ENCODE data around the gene CDYL. TPM values are rescaled to one million over a fixed set of nuclear protein-coding genes. Genes with fewer than 3 reads are reported as not detected.

Gene CDYL
- total RNA-seq, 1 experiment from 2014 or later = 60.8 TPM

- ChIA-PET CTCF (no interaction called here), POLR2A (ENCODE audit: unreplicated experiment) (no interaction called here)
- H4K20me1 ChIP-seq (ENCODE audit: insufficient read depth) = no peaks in the 10 kb centered on the region
These were observed 221.7 kb downstream of the CDYL start for GRCh38 chr6:4997862-4998261.

GRCh38 chr6:4999586-4999985 lies 223.4 kb downstream of the CDYL start:
- POLR2A ChIA-PET (ENCODE audit: unreplicated experiment) = no interaction called here
- Histone ChIP-seq H4K20me1 (ENCODE audit: insufficient read depth) (no peaks in the 10 kb centered on the region), H2AFZ (no peak overlapping the region), H3K27ac (no peak overlapping the region), H3K36me3 (ENCODE audit: low read depth) (no peaks in the 10 kb centered on the region), H3K27me3 (ENCODE audit: insufficient read depth, low read depth) (no peaks in the 10 kb centered on the region), H3K4me1 (replicated peaks; ENCODE audit: insufficient read depth) (no peaks in the 10 kb centered on the region), H3F3A (ENCODE audit: insufficient read depth, low read depth) (no peaks in the 10 kb centered on the region), H3K9me3 (ENCODE audit: insufficient read depth, low read depth) (no peaks in the 10 kb centered on the region), H3K4me3 (no peak overlapping the region), H3K4me2 (no peak overlapping the region), H3K79me2 (ENCODE audit: low read depth) (no peaks in the 10 kb centered on the region), H3K9me2 (ENCODE audit: insufficient read depth) (no peaks in the 10 kb centered on the region)
- CTCF ChIA-PET = interaction anchor here (0.6 kb wide), 1 partner anchor 847 kb away, joined by 4 read pairs; no protein-coding TSS in a partner anchor
- no peak for DNase-seq
- intact Hi-C loops (cut with micrococcal nuclease; ENCODE audit: unreplicated experiment) = no loop called here
- no TSS peak for BruUV-seq (replicated peaks)
- TF ChIP-seq, protein P1, sequence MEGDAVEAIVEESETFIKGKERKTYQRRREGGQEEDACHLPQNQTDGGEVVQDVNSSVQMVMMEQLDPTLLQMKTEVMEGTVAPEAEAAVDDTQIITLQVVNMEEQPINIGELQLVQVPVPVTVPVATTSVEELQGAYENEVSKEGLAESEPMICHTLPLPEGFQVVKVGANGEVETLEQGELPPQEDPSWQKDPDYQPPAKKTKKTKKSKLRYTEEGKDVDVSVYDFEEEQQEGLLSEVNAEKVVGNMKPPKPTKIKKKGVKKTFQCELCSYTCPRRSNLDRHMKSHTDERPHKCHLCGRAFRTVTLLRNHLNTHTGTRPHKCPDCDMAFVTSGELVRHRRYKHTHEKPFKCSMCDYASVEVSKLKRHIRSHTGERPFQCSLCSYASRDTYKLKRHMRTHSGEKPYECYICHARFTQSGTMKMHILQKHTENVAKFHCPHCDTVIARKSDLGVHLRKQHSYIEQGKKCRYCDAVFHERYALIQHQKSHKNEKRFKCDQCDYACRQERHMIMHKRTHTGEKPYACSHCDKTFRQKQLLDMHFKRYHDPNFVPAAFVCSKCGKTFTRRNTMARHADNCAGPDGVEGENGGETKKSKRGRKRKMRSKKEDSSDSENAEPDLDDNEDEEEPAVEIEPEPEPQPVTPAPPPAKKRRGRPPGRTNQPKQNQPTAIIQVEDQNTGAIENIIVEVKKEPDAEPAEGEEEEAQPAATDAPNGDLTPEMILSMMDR (conservative IDR thresholded peaks at IDR 0.05) = no peak
- TF ChIP-seq EZH2 (IDR thresholded peaks at IDR 0.05; ENCODE audit: low read depth) = no peak

More at GRCh38 chr6:4997862-4998261, 221.7 kb downstream of the CDYL start:
- H3K79me2 ChIP-seq (ENCODE audit: low read depth) = no peaks in the 10 kb centered on the region
- no TSS peak for BruUV-seq (replicated peaks)
- TF ChIP-seq, protein P1 (conservative IDR thresholded peaks at IDR 0.05) = no peak
- TF ChIP-seq EZH2 (IDR thresholded peaks at IDR 0.05; ENCODE audit: low read depth) = no peak
- H3K4me3 ChIP-seq = no peak overlapping the region
- no peak overlapping the region for H3K27ac ChIP-seq
- H3K9me3 ChIP-seq (ENCODE audit: insufficient read depth, low read depth) = no peaks in the 10 kb centered on the region
- H3K36me3 ChIP-seq (ENCODE audit: low read depth) = no peaks in the 10 kb centered on the region
- H3K4me2 ChIP-seq = no peak overlapping the region
- intact Hi-C loops (cut with micrococcal nuclease; ENCODE audit: unreplicated experiment) = no loop called here
- no peak for DNase-seq
- H3K9me2 ChIP-seq (ENCODE audit: insufficient read depth) = no peaks in the 10 kb centered on the region
- H3F3A ChIP-seq (ENCODE audit: insufficient read depth, low read depth) = no peaks in the 10 kb centered on the region
- H3K4me1 ChIP-seq (replicated peaks; ENCODE audit: insufficient read depth) = no peaks in the 10 kb centered on the region
- no peak overlapping the region for H2AFZ ChIP-seq
- H3K27me3 ChIP-seq (ENCODE audit: insufficient read depth, low read depth) = no peaks in the 10 kb centered on the region

GRCh38 chr6:5003604-5004372 lies 227.6 kb downstream of the CDYL start, which contains the start of gene RPP40:
Gene RPP40 (minus strand): TSS chr6:5004037. CDS start chr6:5004002, 35 bp downstream.
- Histone ChIP-seq H3K4me3 (peak within 1 kb of the TSS; percentile 71), H3K9me3 (ENCODE audit: insufficient read depth, low read depth) (no peaks in the 10 kb centered on the region), H3K4me1 (replicated peaks; ENCODE audit: insufficient read depth) (no peaks in the 10 kb centered on the region), H2AFZ (peak within 1 kb of the TSS; percentile 84), H3K27me3 (ENCODE audit: insufficient read depth, low read depth) (no peaks in the 10 kb centered on the region), H3K4me2 (peak within 1 kb of the TSS; percentile 90), H3K9me2 (ENCODE audit: insufficient read depth) (no peaks in the 10 kb centered on the region), H3K27ac (peak within 1 kb of the TSS; percentile 76), H4K20me1 (ENCODE audit: insufficient read depth) (no peaks in the 10 kb centered on the region), H3K79me2 (ENCODE audit: low read depth) (no peaks in the 10 kb centered on the region), H3K36me3 (ENCODE audit: low read depth) (no peaks in the 10 kb centered on the region), H3F3A (ENCODE audit: insufficient read depth, low read depth) (no peaks in the 10 kb centered on the region)
- TSS peak; percentile 80 for BruUV-seq (replicated peaks)
- ChIA-PET CTCF (interaction anchor here (0.6 to 0.7 kb wide), 5 partner anchors 22 to 416 kb away, joined by 3 to 11 read pairs (median 6); no protein-coding TSS in a partner anchor), POLR2A (ENCODE audit: unreplicated experiment) (interaction anchor here (0.6 kb wide), 1 partner anchor 1753 kb away, joined by 3 read pairs; no protein-coding TSS in a partner anchor)
- TF ChIP-seq EZH2 (IDR thresholded peaks at IDR 0.05; ENCODE audit: low read depth) = no peak
- TF ChIP-seq, protein P1 (conservative IDR thresholded peaks at IDR 0.05) = peak; percentile 77
- peak; percentile 87 to 98 for DNase-seq
- intact Hi-C loops (cut with micrococcal nuclease; ENCODE audit: unreplicated experiment) = loop anchor here (2.0 kb wide), 1 partner anchor 79 kb away; no protein-coding TSS in a partner anchor

Measured in PC-9 (cell line).